ENCODE results near the gene RELL2.

RELL2 gene

GRCh38 chr5:141633871-141634561 is 2.8 kb upstream of the RELL2 start:
- no peak overlapping the region for H3K27ac ChIP-seq
- TF ChIP-seq CTCF (IDR thresholded peaks at IDR 0.05), result no peak
- no peak for TF ChIP-seq ZFX (IDR thresholded peaks at IDR 0.05; ENCODE audit: borderline replicate concordance)

- no peak overlapping the region for H3K27ac ChIP-seq
- TF ChIP-seq CTCF (IDR thresholded peaks at IDR 0.05) (no peak), ZFX (IDR thresholded peaks at IDR 0.05; ENCODE audit: borderline replicate concordance) (no peak)
Measured at GRCh38 chr5:141634720-141635119, 2.1 kb upstream of the RELL2 start.

- no peak for TF ChIP-seq ZFX (IDR thresholded peaks at IDR 0.05; ENCODE audit: borderline replicate concordance)
- no peak for TF ChIP-seq CTCF (IDR thresholded peaks at IDR 0.05)
- peak overlapping the region; percentile 88 for H3K27ac ChIP-seq
Measured at GRCh38 chr5:141635646-141636045, 1.2 kb upstream of the RELL2 start.

GRCh38 chr5:141636106-141636412 is 738 bp upstream of the RELL2 start:
- H3K27ac ChIP-seq, result peak overlapping the region; percentile 88
- TF ChIP-seq ZFX (IDR thresholded peaks at IDR 0.05; ENCODE audit: borderline replicate concordance) (no peak), CTCF (IDR thresholded peaks at IDR 0.05) (no peak)

DNA sequence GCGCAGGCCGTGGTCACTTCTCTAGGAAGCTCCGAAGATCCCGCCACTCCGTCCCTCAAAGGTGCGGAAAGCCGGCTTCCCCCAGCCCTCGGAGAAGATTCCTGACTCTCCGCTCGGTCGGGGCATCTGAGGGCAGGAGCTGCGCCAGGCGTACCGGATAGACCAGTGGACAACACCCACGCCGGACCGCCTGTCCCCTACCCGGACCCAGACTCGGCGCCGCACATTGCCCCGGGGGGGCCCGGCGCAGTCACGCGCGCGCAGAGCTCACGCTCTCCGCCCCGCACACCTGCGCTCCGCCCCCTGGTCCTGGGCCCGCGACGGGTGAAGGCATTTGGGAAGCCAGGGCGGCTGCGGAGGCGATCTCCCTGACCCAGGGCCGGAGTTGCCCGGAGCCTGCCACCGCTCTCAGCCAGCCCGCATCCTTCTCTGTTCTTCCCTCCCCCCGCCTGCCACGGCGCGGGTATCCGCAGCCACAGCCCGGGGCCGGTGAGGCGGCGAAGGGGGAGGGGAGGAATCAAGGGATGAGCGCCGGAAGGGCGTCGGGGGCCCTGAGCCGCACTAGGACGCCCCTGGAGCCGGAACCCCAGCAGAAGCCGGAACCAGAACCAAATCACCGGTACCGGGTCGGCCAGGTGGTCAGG is 448 bp downstream of the RELL2 start:
- H3K27ac ChIP-seq, result peak overlapping the region; percentile 88
- TF ChIP-seq ZFX (IDR thresholded peaks at IDR 0.05; ENCODE audit: borderline replicate concordance), result no peak
- TF ChIP-seq CTCF (IDR thresholded peaks at IDR 0.05), result no peak

DNA sequence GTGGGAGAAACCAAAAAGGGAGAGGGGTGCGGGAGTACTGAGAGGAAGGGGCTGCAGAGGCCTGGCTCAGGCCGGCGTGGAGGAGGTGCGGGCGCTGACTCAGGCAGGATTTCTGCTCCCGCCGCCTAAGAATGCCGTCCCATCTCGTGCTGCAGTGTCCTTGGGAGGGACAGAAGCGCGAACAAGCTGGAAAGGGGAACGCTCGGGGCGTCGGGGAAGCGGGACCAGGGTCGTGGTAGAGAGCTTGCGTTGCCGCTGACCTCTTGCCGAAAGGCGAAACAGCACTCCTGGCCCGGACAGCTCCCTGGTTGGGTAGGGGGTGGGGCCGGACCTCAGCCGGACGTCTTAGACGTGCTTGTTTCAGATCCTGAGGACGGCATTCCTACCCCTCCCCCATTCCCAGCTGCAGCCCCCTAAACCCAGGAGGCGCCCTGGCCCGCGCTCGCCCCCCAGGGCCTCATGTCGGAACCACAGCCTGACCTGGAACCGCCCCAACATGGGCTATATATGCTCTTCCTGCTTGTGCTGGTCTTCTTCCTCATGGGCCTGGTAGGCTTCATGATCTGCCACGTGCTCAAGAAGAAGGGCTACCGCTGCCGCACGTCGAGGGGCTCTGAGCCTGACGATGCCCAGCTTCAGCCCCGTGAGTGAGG is 1.1 kb downstream of the RELL2 start:
- H3K27ac ChIP-seq, result peak overlapping the region; percentile 88
- no peak for TF ChIP-seq ZFX (IDR thresholded peaks at IDR 0.05; ENCODE audit: borderline replicate concordance)
- peak; percentile 53 for TF ChIP-seq CTCF (IDR thresholded peaks at IDR 0.05)

DNA sequence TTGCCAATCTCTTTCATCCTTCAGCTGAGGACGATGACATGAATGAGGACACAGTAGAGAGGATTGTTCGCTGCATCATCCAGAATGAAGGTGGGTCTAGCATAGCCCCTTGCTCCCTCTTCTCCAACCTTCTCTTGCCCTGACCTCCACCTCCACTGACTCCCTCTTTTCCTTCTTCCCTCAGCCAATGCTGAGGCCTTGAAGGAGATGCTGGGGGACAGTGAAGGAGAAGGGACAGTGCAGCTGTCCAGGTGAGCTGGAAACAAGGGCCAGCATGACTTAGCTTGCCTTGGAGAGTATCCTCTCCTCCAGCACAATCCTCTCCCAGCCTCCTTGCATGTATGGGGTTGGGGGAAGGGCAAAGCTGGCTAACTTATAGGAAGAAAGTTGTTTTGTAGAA is 2.0 kb downstream of the RELL2 start:
- peak overlapping the region; percentile 88; the same call in 1 of the 2 replicates for H3K27ac ChIP-seq
- no peak for TF ChIP-seq ZFX (IDR thresholded peaks at IDR 0.05; ENCODE audit: borderline replicate concordance)
- TF ChIP-seq CTCF (IDR thresholded peaks at IDR 0.05), result no peak

Measured in 22Rv1 (cell line).